ENCODE results near the gene SIM2.

DNA sequence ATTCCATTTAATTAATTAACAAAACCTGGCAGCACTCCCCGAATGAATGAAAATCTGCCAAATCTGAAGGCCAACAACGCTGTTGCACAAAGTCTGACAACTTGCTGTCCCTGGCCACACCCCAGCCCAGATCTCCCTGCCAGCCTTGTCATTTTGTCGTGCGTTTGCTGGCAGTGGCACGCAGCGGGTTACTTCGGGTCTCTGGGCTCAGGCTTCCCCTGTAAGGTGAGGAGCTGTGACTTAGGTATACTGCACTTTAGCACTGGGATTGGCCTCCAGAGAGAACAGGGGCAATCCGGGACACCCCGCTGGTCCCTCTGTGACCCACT is 34.3 kb upstream of the SIM2 start:
- TF ChIP-seq, protein P1, sequence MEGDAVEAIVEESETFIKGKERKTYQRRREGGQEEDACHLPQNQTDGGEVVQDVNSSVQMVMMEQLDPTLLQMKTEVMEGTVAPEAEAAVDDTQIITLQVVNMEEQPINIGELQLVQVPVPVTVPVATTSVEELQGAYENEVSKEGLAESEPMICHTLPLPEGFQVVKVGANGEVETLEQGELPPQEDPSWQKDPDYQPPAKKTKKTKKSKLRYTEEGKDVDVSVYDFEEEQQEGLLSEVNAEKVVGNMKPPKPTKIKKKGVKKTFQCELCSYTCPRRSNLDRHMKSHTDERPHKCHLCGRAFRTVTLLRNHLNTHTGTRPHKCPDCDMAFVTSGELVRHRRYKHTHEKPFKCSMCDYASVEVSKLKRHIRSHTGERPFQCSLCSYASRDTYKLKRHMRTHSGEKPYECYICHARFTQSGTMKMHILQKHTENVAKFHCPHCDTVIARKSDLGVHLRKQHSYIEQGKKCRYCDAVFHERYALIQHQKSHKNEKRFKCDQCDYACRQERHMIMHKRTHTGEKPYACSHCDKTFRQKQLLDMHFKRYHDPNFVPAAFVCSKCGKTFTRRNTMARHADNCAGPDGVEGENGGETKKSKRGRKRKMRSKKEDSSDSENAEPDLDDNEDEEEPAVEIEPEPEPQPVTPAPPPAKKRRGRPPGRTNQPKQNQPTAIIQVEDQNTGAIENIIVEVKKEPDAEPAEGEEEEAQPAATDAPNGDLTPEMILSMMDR (IDR thresholded peaks at IDR 0.05) = no peak
- TF ChIP-seq POLR2A (IDR thresholded peaks at IDR 0.05) = no peak

Data from lower leg skin (tissue), 3 donors.